GM12872 (cell line): ENCODE results near the gene VPREB3.

ENCODE experiments used
- CTCF ChIP-seq: IDR thresholded peaks from 3 replicates; pipeline ENCODE4 v1.5.1; 2011; ENCODE audit warnings: low read depth, mild to moderate bottlenecking, low read length, moderate library complexity; ENCODE audit not compliant: insufficient read depth

Gene VPREB3

GRCh38 chr22:23774922-23775436 is 20.8 kb upstream of the VPREB3 start:
- TF ChIP-seq CTCF = no peak

DNA sequence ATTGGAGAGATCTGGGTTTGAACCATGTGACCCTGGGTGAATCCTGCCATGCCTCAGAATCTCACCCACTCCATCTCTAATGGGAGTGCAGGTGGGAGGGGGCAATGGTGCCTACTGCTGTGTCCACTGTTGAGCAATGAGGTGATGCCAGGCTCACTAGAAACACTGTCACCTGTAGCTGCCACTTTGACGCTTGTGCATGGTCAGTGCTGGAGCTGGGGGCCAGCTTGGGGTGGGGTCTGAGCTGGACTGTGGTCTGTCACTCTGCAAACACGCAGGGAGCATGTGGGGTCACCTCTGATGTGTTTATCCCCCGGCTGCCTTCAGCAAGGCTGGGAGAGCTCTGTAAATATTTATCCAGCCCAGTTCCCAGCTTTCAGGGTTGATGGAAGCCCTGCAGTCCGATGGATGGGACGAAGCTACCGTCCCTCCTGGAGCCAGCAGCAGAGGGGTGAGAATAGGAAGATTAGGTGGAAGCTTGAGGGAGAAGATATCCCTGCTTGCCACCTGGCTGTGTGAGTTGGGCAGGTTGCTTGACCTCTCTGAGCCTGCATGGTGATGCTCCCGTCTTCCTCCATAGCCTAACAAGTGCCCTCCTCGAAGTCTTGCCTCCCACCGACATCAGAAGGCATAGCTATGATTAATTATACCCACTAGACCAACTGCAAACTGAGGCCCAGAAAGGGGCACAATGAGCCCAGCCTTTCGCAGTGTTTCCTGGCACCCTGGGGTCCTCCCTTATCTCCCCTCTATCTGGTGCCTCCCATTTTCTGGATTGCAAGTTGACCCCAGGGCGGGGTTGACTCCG is 20.1 kb upstream of the VPREB3 start:
- no peak for TF ChIP-seq CTCF

DNA sequence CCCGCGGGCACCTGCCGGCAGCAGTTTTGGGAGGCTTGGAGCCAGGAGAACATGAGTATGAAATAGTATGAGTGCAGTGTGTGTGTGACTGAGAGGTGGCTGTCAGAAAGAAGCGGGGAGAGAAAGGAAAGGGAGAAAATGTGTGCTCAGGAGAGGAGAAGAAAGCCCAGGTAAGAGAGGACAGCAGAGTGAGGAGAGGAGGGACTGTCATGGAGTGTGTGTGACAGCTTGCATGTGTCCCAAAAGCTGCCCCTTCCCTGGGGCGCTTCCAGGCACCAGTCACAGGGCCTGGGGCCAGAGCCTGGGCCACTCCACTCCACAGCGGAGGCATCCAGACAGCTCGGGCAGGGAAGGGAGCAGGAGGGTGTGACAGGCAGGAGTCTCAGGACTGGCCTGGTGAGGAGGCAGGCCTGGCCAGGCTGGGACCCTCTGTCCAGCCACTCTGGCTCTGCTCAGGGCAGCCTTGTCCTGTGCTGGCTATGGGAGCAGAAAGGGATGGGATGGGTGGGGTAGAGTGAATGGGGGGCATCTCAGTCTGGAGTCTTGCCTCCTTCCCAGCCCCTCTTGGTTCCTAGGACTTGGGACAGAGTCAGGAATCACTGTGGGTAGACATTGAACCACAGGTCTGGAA is 19.4 kb upstream of the VPREB3 start:
- no peak for TF ChIP-seq CTCF

DNA sequence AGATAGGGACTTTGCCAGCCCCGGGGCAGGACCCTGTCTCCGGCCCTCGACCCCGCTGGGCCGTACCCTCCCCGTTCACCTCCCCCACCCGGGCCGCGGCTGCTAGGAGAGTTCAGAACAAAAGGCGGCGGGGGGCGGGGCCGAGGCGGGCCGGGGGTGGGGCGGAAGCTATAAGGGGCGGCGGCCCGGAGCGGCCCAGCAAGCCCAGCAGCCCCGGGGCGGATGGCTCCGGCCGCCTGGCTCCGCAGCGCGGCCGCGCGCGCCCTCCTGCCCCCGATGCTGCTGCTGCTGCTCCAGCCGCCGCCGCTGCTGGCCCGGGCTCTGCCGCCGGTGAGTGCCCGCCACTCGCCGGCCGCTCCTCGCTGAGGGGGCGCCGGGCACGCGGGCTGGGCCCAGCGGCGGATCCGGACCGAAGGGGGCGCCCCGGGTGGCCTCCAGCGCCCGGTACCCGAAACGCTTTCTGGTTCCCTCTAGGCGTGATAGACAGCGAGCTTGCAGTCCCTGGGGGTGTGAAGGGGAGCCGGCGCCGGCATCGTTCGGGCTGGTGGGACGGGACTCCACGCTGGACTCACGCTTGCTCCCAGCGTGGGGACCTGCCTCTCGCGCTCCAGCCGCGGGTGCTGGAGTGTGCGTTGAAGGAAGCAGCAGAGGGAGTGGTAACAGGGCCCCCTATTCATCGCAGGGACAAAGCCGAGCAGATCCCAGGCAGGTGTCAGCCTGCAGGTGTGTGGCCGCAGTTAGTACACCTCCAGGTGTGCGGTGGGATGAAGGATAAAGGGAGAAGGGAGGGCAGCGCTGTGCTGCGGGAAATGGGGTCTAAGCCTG is 18.6 kb upstream of the VPREB3 start, which contains the start of gene MMP11:
TSS of gene MMP11 (plus strand) at position 201 of the 825 bp plus-strand sequence. CDS start at position 223, 22 bp downstream.
- TF ChIP-seq CTCF = no peak

- no peak for TF ChIP-seq CTCF
Measured at GRCh38 chr22:23772315-23772648, 18.1 kb upstream of the VPREB3 start.

DNA sequence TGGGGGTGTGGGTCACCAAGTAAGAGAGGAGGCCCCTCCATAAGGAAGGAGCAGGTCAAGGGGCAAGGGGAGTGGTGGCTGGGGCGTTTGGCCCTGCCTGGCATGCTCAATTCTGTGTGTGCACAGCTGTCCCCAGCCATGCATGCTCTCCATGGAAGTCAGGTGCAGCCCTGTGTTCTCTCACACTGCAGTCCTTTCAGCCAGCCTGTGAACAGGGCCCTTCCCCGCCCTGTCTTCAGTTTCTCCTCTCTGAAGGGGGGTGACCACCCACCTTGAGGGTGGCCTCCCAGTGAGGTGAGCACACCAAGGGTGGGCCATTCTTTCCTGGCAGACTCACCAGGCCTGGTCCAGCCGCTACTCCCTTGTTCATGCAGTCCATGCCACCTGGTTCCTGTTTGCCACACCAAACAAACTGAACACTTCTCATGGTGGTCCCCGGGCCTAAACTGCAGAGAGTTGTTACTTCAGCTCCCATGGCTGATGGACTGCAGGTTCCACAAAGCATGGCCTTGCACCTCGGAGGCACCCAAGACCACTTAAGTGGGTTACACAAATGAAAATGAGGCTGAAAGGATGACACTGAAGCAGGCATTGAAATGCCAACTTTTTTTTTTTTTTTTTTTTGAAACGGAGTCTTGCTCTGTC is 15.2 kb upstream of the VPREB3 start:
- no peak for TF ChIP-seq CTCF
